Loucy (cell line): ENCODE data around the gene PGA4.

Experiments
- H2AFZ ChIP-seq: fragments of 200-600 bp; sonication (generic); 2 replicates; pipeline ENCODE4 v1.6.0; 2016; ENCODE audit warnings: antibody characterized with exemption, mild to moderate bottlenecking, low read length, moderate library complexity
- H3F3A ChIP-seq: fragments of 200-600 bp; 2 replicates; pipeline ENCODE4 v1.6.0; 2016; ENCODE audit warnings: antibody characterized with exemption, low read depth, mild to moderate bottlenecking
- H3K27me3 ChIP-seq: fragments of 200-600 bp; sonication (generic); 2 replicates; pipeline ENCODE4 v1.6.1; 2014; ENCODE audit warnings: low read length, mild to moderate bottlenecking; ENCODE audit not compliant: insufficient read depth, poor library complexity, severe bottlenecking
- H3K36me3 ChIP-seq: fragments of 200-600 bp; sonication (generic); 2 replicates; pipeline ENCODE4 v1.6.1; 2016; ENCODE audit warnings: low read length; ENCODE audit not compliant: insufficient read depth
- H3K4me1 ChIP-seq: fragments of 200-600 bp; sonication (generic); 2 replicates; pipeline ENCODE4 v1.5.1; 2014; ENCODE audit warnings: low read length, mild to moderate bottlenecking; ENCODE audit not compliant: insufficient read depth, poor library complexity, severe bottlenecking
- H3K4me2 ChIP-seq: fragments of 200-600 bp; sonication (generic); 2 replicates; pipeline ENCODE4 v1.6.0; 2014; ENCODE audit warnings: antibody characterized with exemption, low read length, low read depth, mild to moderate bottlenecking; ENCODE audit not compliant: poor library complexity, severe bottlenecking
- H3K4me3 ChIP-seq: fragments of 200-600 bp; sonication (generic); 2 replicates; pipeline ENCODE4 v1.5.1; 2014; ENCODE audit warnings: low read length, mild to moderate bottlenecking, mixed read lengths; ENCODE audit not compliant: poor library complexity, severe bottlenecking
- H3K79me2 ChIP-seq: fragments of 200-600 bp; sonication (generic); 2 replicates; pipeline ENCODE4 v1.6.1; 2014; ENCODE audit warnings: low read length; ENCODE audit not compliant: insufficient read depth
- H3K9ac ChIP-seq: fragments of 200-600 bp; sonication (generic); 2 replicates; pipeline ENCODE4 v1.6.0; 2014; ENCODE audit warnings: mild to moderate bottlenecking, low read depth, low read length, moderate library complexity; ENCODE audit not compliant: poor library complexity, severe bottlenecking
- H3K9me2 ChIP-seq: fragments of 200-600 bp; sonication (generic); replicated peaks from 2 replicates; pipeline ENCODE4 v1.6.1; 2016; ENCODE audit warnings: low read depth, low read length, mixed read lengths
- H3K9me3 ChIP-seq: fragments of 200-600 bp; sonication (generic); 2 replicates; pipeline ENCODE4 v1.6.1; 2014; ENCODE audit warnings: mild to moderate bottlenecking, antibody characterized with exemption, low read length, low read depth; ENCODE audit not compliant: insufficient read depth
- H4K20me1 ChIP-seq: fragments of 200-600 bp; sonication (generic); 2 replicates; pipeline ENCODE4 v1.6.0; 2014; ENCODE audit warnings: antibody characterized with exemption, low read length, mild to moderate bottlenecking; ENCODE audit not compliant: insufficient read depth, poor library complexity, severe bottlenecking
- EZH2phosphoT487 ChIP-seq: fragments of 200-600 bp; IDR thresholded peaks from 2 replicates; pipeline ENCODE4 v1.6.1; 2018; ENCODE audit warnings: antibody characterized with exemption, mild to moderate bottlenecking, moderate library complexity, borderline replicate concordance
- TF ChIP-seq, protein P1 (sequence below): fragments of 200-600 bp; sonication (generic); conservative IDR thresholded peaks from 2 replicates; pipeline ENCODE4 v1.5.1; 2014; ENCODE audit warnings: mild to moderate bottlenecking, antibody characterized with exemption, low read length

PGA4 gene

DNA sequence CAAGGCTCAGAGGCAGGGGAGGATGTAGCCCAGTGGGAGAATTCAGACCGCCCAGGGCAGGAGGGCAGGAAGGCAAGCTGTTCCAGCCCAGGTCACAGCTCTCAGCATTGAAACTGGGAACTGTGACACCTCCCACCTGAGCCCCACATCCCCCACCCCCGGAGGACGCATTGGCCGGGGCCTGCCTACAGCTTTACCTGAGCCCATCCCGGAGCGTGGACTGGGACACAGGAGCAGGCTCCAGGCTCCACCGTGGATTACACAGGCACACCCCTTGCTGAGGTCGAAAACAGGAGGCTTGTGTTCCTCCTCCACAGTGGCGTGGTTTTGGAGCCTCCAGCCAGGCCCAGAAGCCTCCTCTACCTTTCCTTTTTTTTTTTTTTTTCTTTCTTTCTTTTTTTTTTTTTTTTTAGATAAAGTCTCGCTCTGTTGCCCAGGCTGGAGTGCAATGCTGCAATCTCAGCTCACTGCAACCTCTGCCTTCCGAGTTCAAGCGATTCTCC lies 27.9 kb upstream of the PGA4 start:
- Histone ChIP-seq H2AFZ (no peak overlapping the region), H3K36me3 (no peaks in the 10 kb centered on the region), H3K9ac (no peak overlapping the region), H3K9me3 (no peaks in the 10 kb centered on the region), H3K4me1 (no peaks in the 10 kb centered on the region), H3K79me2 (no peaks in the 10 kb centered on the region), H3F3A (no peaks in the 10 kb centered on the region), H3K4me3 (no peak overlapping the region), H4K20me1 (no peaks in the 10 kb centered on the region), H3K27me3 (no peaks in the 10 kb centered on the region), H3K4me2 (no peak overlapping the region), H3K9me2 (no peaks in the 10 kb centered on the region)
- TF ChIP-seq, protein P1, sequence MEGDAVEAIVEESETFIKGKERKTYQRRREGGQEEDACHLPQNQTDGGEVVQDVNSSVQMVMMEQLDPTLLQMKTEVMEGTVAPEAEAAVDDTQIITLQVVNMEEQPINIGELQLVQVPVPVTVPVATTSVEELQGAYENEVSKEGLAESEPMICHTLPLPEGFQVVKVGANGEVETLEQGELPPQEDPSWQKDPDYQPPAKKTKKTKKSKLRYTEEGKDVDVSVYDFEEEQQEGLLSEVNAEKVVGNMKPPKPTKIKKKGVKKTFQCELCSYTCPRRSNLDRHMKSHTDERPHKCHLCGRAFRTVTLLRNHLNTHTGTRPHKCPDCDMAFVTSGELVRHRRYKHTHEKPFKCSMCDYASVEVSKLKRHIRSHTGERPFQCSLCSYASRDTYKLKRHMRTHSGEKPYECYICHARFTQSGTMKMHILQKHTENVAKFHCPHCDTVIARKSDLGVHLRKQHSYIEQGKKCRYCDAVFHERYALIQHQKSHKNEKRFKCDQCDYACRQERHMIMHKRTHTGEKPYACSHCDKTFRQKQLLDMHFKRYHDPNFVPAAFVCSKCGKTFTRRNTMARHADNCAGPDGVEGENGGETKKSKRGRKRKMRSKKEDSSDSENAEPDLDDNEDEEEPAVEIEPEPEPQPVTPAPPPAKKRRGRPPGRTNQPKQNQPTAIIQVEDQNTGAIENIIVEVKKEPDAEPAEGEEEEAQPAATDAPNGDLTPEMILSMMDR: no peak
- TF ChIP-seq EZH2phosphoT487: no peak

DNA sequence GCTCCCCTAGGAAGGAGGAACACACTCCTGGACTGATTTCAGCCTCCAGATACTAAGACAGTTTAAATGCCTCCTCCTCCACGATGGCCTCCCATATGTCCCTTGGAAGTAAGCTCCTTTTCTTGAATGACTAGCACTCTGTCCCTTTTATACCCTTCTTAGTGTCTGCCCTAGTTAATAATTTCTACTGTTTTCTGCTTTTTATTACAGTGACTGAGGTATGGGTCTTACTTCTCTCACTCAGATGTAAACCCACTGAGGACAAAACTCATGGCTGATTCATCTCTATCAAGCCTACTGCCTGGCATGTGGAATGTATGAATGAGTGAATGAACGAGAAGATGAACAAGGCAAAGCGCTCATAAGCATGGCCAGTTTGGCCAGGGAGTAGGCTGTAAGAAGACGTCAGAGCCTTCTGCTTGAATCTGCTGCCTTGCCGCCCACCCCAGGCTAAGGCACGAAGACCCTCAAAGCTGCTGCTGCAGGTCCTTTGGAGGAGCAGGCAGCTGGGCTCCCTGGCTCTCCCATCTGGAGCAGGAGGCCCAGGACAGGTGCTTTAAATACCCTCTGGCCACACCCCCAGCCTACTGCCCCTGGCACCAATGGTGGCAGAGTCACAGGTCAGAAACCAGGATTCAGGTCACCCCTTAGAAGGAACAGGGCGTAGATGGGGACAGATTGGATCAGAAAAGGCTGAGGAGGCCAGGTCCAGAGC lies 27.0 kb upstream of the PGA4 start:
- H3K79me2 ChIP-seq: no peaks in the 10 kb centered on the region
- H3K9me2 ChIP-seq: no peaks in the 10 kb centered on the region
- no peaks in the 10 kb centered on the region for H3K9me3 ChIP-seq
- no peaks in the 10 kb centered on the region for H3K27me3 ChIP-seq
- no peaks in the 10 kb centered on the region for H3K36me3 ChIP-seq
- H3K9ac ChIP-seq: no peak overlapping the region
- no peaks in the 10 kb centered on the region for H4K20me1 ChIP-seq
- no peaks in the 10 kb centered on the region for H3F3A ChIP-seq
- TF ChIP-seq, protein P1: no peak
- no peak for TF ChIP-seq EZH2phosphoT487
- H3K4me1 ChIP-seq: no peaks in the 10 kb centered on the region
- H3K4me3 ChIP-seq: no peak overlapping the region
- no peak overlapping the region for H3K4me2 ChIP-seq
- H2AFZ ChIP-seq: no peak overlapping the region

DNA sequence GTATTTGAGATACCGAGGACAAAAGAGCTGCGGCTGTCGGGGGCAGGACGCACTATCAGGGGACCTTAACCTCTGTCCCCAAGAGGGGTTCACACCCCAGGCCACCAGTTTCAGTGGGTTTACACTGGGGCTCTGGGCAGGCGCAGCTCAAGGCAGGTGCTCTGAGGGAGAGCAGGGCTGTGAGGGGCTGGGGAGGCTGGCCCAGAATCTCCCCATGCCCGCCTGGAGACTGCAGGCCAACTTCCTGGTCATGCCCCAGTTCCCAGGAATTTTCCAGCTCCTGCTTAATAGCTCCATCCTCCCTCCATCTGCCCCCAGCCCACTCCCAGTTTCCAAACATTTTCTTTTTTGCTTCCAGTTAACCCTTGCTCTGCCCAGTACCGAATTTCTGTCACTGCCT lies 26.4 kb upstream of the PGA4 start:
- Histone ChIP-seq H4K20me1 (no peaks in the 10 kb centered on the region), H3K79me2 (no peaks in the 10 kb centered on the region), H3K36me3 (no peaks in the 10 kb centered on the region), H3K4me3 (no peak overlapping the region), H3F3A (no peaks in the 10 kb centered on the region), H3K9me3 (no peaks in the 10 kb centered on the region), H2AFZ (no peak overlapping the region), H3K4me2 (no peak overlapping the region), H3K4me1 (no peaks in the 10 kb centered on the region), H3K27me3 (no peaks in the 10 kb centered on the region), H3K9ac (no peak overlapping the region), H3K9me2 (no peaks in the 10 kb centered on the region)
- TF ChIP-seq EZH2phosphoT487: no peak
- TF ChIP-seq, protein P1: no peak
